ENCODE results near the gene LMBRD1.
A peak's percentile ranks its signal among the peaks of the same experiment; 100 is the strongest.
"Not testable (repeated sequence)": the region's sequence is repeated elsewhere in the genome, so short reads cannot be mapped to it uniquely, and the experiment has no call there.

LMBRD1 gene

DNA sequence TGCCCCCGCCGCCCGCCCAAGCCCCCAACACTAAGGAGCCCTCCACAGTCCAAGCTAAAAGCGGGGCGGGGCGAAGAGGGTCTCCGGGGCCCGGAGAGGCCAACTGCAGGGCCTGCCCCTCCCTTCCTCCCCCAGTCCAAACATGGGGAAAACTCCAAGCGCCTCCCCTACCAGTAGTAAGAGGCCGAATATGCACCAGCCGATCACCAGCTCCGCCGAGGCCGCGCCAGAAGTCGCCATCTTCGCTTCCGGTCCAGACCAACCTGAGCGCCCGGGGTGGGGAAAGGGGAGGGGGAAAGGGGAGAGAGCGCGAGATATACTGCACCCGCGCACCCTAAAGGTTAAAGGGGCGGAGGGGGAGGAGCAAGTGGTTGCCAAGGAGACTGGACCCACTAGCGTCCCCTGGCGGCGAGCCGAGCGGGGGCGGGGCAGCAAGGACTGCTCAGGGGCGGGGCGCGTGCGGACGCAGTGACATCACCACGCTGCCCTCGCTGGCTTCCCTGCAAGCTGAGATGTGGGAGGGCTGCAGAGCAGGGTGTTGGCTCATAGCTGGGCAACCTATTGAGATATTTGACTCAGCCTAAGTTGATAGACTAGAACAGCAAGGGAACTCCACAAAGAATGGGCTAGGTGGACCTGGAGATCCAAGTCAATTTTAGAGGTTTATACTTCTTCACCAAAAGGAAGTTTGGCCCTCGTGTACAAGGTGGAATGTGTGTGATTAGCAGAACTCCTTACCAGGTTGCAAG, at the start of gene LMBRD1:
LMBRD1 (minus strand) TSS at position 369 of the 749 bp plus-strand sequence; CDS start at position 240, 129 bp downstream.
- DNase-seq = peak; percentile 98

GRCh38 chr6:69846312-69846711, 49.5 kb upstream of the LMBRD1 start:
- DNase-seq = no peak

- no peak for DNase-seq
Measured at GRCh38 chr6:69843189-69843588, 46.4 kb upstream of the LMBRD1 start.

DNA sequence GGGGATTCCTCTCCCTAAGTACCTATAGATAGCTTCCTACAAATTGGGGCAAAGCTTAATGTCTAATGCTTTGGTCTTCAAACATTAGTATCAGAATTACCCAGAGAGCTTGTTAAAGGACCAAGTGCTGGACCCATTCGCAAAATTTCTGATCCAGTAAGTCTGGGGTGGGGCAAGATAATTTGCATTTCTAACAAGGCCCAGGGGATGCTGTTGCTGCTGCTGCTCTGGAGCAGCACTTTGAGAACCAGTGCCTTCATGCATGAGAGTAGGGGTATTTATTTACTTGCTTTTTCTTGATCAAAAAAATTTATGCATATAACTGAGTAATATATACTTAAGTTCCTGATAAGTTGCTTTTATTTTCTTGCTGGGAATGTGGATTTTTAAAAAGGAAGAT, 45.1 kb upstream of the LMBRD1 start:
- DNase-seq = no peak

GRCh38 chr6:69835414-69836179, 38.8 kb upstream of the LMBRD1 start:
- peak; percentile 62 for DNase-seq

- DNase-seq = no peak
Measured at GRCh38 chr6:69832558-69832957, 35.7 kb upstream of the LMBRD1 start.

DNA sequence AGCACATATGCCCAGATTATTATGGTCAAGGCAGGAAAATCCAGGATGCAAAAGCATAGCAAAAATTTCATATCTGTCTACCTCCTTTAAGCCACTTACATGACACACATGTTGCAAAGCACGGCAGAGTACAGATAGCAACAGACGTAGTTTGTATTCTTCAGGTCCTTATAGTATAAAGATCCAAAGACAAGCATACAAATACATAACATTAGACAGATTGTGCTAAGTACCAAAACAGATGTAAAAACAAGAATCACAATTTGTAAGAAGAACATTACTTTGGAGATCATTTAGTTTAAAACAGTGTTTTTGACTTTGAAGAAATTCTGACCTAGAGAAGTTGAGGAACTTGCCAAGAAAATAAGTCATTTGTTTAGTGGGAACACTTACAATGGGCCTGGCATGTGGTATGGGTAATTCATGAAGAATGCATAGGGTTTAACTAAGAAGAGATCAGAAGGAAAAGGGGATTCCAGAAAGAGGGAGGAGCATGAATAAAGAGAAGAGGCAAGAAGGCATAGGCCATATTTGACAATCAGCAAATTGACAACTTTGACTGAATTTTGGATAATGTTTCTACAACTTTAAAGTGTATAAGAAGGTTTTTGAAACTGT, 30.6 kb upstream of the LMBRD1 start:
- no peak for DNase-seq

GRCh38 chr6:69825904-69826303, 29.1 kb upstream of the LMBRD1 start:
- no peak for DNase-seq

DNA sequence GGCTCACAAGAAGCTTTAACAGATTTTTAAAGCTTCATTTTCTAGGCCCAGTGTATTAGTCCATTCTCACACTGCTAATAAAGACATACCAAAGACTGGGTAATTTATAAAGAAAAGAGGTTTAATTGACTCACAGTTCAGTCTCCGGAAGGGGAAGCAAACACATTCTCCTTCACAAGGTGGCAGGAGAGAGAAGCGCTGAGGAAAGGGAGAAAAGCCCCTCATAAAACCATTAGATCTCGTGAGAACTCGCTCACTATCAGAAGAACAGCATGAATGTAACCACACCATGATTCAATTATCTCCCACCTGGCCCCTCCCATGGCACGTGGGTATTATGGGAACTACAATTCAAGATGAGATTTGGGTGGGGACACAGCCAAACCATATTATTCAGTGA, 27.5 kb upstream of the LMBRD1 start:
- DNase-seq = not testable (repeated sequence)

GRCh38 chr6:69820438-69820837, 23.6 kb upstream of the LMBRD1 start:
- no peak for DNase-seq

GRCh38 chr6:69820018-69820417, 23.2 kb upstream of the LMBRD1 start:
- no peak for DNase-seq

DNA sequence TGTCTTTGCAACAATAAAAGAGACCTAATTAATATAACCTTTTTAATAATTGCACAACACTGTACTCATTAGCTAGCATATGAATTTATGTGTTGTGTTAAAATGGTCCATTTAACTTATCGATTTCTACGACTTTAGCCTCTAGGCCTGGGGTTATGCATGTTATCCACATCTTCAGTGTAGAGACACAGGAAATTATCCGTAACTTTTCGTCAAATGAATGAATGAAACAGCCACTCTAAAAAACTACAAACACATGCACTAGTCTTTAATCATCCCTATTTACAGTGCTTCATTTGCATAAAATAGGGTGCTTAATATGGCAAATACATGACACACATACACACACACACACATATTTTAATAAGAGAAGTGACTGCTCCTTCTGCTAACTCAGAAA, 22.3 kb upstream of the LMBRD1 start:
- DNase-seq = no peak

GRCh38 chr6:69818223-69818930, 21.6 kb upstream of the LMBRD1 start:
- DNase-seq = no peak

GRCh38 chr6:69817358-69817757, 20.5 kb upstream of the LMBRD1 start:
- DNase-seq = no peak

DNA sequence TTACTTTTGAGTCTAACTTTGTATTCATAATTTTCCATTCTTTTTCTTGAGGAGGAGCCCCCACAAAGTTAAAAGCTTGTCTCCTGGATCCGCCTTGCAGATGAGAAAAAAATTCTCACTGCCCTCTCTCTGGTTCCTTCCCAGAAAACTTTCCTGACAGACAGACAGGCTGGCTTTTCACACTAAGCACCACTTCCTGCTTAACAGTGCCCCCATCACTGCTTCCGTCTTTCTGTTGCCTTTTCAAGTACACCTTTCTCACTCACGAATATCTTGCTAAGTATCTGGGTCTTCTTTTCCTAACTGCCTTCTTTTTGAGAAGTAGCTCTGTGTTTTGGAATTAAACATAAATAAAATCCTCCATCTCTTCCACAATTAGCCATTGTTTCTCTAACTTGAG, 19.8 kb upstream of the LMBRD1 start:
- no peak for DNase-seq

- no peak for DNase-seq
Measured at GRCh38 chr6:69816026-69816425, 19.2 kb upstream of the LMBRD1 start.

DNA sequence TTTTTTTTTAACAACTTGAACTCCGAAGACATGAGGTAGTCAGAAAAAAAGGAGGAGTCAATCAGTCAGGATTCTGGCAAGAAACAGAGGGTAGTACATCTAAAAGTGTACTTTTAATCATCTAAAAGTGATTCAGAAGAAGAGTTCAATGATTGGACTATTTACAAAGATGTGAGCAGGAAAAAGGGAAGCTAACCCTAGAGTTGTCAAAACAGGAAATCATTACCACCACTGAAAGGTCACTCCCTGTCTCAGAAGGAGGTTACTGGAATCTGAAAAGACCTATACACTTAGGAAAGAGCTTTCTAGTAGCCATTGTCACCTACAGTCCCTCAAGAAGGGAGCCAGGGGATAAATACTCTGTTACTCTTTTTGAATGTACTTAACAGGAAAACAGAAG, 16.7 kb upstream of the LMBRD1 start:
- peak; percentile 74 for DNase-seq

GRCh38 chr6:69812746-69813427, 16.1 kb upstream of the LMBRD1 start:
- no peak for DNase-seq

- no peak for DNase-seq
Measured at GRCh38 chr6:69802995-69803394, 6.2 kb upstream of the LMBRD1 start.

DNA sequence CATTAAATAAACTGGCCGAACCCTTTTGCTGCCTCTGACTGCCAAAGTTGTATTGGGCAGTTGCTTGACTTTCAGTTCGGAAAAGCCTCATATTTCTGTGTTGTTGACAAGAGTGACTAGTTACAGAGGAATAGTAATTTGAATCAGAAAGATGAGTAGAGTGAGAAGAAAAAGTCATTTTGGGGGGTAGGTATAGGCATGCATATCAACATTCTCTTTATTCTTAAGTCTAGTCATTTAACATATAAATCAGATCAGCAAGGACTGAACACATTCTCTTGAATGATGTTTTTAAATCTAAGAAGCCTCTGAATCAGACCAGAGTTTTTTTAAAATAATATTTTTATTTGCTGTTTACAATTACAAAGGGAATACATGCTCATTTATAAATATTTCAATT, 4.9 kb upstream of the LMBRD1 start:
- no peak for DNase-seq

DNA sequence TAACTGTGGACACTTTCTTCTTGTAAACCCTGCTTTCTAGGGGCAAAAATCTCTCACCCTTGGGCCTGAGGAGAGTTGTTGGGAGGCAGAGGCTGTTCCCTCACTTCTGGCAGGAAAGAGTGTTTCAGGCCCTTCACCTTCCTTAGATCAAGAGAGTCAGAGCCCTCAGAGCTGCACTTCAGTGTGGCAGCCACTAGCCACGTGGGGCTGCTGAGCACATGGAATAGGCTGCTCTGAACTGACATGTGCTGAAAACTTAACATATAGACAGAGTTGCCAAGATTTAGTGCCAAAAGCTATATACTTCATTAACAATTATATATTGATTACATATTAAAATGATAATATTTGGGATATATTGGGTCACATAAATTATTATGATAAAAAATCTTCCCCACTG, 4.4 kb upstream of the LMBRD1 start:
- DNase-seq = no peak

GRCh38 chr6:69798796-69799195, 2.0 kb upstream of the LMBRD1 start:
- DNase-seq = not testable (repeated sequence)

All from suppressor macrophage treated with lipopolysaccharide for 4 hours (primary cell).